ENCODE results near the gene AIFM2.

Gene AIFM2

DNA sequence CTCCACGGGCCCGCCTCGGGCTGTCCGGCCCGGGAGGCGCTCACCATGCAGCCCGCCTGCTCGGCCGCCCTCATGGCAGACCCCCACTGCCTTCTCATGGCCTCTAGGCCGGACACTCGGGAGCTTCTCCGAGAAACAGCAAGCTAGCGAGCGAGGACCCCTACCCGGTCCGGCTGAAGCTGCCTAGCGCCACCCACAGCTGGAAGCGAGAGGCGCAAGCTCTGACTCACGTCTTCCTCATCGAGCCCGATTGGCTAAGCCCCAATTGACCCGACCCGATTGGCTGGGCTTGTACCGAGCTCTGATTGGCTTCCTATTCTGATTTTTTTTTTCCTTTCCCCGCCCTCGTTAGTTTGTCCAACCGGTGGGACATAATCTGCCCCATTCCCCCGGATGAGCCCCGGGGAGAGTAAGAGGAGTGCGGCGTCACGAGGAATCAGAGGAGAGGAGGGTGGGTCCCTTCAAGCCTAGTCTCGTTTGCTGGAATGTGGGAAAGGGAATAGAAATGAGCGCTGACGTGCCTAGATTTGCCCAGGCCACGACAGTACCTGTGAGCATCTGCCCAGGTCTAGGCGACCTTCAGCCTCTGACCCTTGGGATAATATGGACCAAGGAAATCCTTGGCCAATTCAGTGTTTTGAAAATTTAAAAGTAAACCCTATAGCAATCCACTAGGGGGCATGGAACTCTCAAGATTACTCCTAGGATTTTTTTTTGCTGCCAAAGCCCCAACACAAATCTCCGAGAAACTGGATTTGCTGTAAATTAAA is 14.0 kb upstream of the AIFM2 start, which contains the start of gene TYSND1:
TYSND1 (minus strand) TSS at position 212 of the 770 bp plus-strand sequence; CDS start at position 98, 114 bp downstream.
- DNase-seq (ENCODE audit: low read depth in 2 of 2) = peak; percentile 84 to 89

DNA sequence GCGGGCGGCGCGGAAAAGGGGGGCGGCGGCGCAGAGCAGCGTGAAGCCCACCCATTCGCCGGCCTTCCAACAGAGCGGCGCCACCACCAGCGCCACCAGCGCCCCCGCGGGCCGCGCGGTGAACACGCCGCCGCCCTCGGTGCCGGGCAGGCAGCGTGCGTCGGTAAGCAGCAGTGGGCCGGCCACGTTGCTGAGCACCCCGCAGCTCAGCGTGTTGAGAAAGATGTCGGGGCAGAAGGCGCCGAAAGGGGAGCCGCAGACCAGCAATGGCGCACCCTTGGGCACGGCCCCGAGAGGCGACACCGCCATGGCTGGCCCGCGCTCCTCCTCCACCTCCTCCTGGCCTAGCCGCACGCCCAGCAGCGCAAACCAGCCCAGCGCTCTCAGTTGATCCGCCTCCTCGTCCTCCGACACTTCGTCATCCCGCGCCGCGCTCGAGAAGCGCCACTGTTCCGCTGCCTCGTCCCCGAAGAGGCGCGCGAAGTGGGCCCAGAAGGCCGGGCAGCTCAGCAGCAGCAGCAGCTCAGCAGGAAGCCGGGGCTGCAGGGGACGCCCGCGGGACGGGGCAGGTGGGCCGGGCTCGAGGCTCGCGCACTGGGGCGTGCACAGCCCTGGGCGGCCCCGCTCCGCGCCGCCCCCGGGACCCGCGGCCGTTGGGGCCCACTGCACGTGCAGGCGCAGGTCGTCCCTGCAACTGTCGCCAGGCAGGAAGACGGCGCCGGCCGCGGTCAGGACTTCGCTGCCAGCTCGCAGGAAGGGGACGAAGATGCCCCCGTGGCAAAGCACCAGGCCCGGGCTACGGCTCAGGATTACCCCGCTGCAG is 13.3 kb upstream of the AIFM2 start:
- peak; percentile 43 to 46 for DNase-seq (ENCODE audit: low read depth in 2 of 2)

DNA sequence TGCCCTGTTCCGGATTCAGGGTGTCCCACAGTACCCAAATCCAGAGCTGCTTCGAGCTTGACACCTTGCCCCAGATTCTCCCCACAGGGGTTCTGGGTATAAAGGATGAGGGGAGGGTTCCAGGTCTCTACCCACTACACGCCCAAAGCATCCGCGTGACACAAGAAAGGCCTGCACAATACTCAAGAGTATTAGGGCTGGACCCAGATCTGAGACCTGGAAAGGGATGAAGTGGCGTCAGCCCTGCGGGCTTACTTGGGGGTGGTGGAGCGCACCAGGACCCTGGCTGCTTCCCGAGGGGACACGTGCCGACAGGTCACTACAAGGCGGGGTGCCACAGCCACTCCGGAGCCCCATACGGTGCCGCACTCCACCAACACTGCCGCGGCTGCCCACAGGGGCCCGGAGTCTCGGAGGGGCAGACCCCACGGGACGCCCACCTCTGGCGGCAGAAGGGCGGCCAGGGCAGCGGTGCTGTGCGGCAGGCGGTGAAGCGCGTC is 12.6 kb upstream of the AIFM2 start:
- no peak for DNase-seq (ENCODE audit: low read depth in 2 of 2)

DNA sequence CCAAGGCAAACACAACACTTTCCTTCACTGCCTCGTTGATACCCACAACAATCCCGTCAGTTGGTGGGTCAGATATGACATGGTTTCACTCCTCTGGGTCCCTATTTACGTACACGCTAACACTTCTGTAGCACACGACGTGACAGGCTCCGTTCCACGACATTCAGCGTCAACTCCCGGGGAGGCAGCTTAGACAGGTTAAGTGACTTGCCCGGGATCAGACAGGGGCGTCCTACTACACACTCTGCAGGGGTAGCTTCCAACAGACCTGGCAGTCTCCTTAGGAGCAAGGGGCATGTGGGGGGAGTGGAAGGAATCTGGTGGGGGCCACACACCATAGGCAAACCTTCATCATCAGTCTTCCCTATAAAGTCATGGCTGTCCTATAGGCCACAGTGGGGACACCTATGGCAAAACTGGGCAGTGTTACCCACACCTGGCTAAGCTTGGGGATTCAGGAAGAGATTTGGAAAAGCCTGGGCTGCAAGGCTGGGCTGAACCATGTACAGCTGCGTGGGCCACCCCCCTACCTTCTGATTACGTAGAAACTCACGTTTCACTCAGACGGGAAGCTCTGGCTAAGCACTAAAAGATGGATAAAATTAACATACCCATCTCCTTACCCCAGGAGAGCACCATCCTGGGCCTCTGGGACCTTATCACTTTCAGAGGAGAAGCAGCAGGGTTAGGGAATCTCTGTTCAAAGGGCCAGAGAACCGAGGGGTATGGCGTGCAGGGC is 11.9 kb upstream of the AIFM2 start:
- no peak for DNase-seq (ENCODE audit: low read depth in 2 of 2)

DNA sequence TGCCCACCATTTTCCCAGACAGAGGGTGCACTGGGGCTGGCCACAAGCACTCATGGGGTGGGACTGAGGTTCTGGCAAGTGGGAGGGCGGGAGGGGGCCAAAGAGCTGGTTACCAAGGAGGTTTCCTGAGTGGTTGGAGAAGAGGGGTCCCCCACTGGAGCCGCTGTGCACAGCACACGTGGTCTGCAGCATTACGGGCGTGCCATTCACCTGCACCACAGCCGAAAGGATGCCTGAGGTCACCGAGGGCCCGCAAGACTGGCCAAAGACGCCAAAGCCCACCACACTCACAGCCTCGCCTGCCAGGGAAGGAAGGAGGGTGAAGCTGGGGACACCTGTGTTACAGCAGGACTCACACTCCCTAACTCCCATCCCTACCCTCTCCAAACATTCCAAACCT is 9.9 kb upstream of the AIFM2 start:
- no peak for DNase-seq (ENCODE audit: low read depth in 2 of 2)

DNA sequence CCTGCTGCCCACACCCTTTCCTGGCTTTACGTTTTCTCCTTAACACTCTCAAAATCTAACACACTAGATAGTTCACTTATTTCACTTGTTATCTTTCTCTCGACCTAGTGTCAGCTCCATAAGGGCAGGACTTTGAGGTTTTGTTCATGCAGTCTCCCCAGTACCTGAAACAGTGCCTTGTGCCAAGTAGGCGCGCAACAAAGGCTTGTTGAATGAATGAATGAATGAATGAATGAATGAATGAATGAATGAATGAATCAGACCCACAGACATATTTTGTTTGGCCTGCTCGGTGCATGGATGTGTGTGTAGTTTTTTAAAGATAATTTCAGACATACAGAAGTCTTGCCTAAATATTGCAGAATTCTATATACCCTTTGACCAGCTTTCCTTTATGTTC is 7.7 kb upstream of the AIFM2 start:
- DNase-seq (ENCODE audit: low read depth in 2 of 2) = no peak

DNA sequence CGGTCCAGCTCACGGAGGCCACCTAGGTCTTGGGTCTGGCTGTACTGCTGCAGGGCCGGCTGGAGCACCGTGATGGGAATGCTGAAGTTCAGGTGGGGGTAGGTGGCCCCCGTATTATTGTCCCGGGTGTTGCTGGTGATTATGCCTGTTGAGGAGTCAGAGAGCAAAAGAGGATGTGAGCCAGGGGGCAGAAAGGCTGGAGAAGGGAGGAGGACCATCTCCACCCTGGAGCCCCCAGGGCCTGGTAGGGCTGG is 7.3 kb upstream of the AIFM2 start:
- DNase-seq (ENCODE audit: low read depth in 2 of 2) = no peak

DNA sequence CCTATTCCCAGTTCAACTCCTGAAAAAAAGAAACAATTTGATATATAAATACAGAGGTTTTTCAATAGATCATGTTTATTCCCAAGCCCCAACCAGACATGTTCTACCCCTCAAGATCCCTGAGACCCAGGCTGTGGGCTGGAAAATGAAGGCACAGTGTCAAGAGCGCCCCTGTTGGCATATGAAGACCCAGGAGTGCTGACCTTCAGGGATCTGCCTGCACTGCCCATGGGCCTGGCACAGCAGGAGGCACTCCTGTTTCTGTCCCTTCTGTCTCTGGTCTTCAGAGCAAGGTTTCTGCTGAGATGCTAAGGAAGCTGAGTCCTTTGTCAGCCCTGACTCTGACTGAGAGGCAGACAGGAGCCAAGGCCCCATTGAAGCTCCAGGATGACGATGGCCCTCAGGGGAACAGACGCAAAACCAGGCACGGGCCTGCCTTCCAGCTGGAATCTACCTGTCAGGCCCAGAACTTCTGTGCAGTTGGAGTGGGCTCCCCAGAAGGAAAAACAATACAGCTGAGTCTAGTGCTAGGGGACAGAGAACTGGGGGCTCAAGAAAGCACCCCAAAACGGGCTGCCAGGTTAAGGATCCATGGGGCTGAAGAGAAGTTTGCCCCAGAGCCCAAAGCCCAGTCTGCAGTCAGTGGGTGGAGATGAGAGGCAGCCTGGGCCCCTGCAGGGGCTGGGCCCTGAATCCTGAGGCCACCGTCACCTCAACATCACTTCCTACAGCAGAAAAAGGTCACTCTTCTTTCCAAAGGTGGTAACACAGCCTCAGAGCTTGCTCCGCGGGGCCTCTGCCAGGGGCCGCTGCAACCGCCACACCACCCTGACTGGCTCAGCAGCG is 6.7 kb upstream of the AIFM2 start:
- no peak for DNase-seq (ENCODE audit: low read depth in 2 of 2)

DNA sequence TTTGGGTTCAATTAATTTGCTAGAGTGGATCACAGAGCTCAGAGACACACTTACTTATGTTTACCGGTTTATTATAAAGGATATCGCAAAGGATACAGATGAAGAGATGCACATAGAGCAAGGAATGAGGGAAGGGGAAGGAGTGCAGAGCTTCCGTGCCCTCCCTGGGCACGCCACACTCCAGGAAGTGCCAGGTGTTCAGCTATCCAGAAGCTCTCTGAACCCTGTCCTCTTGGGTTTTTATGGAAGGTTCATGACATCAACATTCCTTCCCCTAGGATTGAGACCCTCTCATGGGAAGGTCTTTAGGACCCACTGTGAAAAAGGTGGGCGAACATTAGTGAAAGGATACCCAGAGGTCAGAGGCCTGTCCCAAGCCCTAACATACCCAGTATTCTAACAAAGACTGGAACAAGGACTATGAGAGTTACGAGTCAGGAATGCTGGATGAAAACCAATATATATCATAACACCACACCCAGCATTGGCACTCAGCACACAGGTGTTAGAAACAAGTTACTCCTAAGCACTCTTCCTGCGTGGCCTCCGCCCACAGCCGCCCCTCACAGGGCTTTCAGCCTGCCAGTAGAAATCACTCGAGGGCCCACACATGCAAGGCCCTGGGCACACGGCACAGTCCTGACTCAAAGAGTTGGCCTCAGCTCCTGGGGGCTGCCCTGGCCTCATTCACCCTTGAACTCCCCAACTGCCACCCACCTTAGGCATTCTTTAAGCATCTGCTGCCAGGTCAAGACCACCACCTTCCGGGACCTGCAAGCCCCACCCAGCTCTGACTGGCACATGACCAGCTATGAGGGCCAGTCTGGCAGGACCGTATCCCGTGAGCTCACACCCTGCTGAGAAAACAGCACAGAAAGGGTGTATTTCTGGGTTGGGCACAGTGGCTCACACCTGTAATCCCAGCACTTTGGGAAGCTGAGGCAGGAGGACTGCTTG is 5.6 kb upstream of the AIFM2 start:
- DNase-seq (ENCODE audit: low read depth in 2 of 2) = no peak

DNA sequence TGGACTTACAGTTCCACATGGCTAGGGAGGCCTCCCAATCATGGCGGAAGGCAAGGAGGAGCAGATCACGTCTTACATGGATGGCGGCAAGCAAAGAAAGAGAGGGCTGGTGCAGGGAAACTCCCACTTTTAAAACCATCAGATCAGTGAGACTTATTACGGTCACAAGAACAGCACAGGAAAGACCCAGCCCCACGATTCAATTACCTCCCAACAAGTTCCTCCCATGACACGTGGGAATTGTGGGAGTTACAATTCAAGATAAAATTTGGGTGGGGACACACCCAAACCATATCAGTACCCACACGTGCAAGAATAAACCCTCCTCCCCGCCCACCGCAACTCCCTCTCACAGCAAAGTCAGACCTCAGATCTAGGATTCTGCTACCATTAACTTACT is 4.5 kb upstream of the AIFM2 start:
- no peak for DNase-seq (ENCODE audit: low read depth in 2 of 2)

DNA sequence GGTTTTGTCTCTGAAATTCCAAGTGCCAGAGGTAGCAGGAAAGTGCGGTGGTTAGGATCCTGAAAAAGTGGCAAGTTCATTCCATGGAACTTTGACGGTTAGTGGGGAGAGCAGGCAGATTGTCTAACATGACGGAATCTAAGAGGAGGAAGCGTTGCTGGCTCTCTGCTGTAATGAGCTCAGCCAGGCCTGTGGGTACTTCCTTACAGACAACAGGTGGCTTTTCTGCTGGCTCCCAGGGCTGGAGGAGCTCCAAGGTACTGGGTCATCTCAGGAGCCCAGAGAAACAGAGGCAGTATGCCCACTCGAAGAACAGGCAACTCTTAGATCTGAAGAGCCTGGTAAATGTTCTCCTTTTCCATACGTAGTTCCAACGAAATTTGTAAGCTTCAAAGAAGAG is 3.1 kb upstream of the AIFM2 start:
- no peak for DNase-seq (ENCODE audit: low read depth in 2 of 2)

DNA sequence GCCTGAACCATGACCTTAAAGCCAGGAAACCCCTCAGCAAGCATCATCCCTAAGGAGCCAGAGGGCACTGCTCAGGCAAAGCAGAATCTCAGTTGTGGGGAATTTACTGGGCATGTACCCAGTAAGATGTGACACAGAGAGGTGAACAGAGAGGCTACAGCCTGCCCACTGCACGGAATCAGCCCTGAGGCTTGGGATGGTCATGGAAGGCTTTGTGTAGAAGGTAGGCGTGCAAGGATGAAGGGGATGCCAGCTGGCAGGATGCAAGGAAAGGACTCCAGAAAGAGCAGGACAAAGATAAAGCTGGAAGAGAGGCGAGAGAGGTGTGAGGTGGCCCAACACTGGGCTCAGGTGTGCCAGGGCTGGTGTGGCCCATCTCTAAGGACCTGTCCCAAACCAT is 2.4 kb upstream of the AIFM2 start:
- DNase-seq (ENCODE audit: low read depth in 2 of 2) = no peak

DNA sequence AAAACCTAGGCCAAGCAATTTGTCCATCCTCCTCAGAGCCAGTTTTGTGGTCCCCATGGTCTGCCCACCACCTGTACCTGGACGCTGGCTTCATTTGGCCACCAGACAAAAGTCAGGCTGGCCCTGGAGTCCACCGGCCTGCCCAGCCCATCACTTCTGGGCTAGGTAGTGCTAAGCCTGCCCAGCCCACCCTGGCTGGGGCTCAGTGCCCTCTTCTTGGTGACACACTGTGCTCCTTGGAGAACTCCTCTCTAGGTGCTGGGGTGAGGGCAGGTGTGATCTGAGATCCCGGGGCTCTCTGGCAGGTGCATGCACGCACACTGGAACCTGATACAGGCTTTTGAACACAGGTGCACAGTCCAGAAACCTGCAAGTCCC is 1.1 kb downstream of the AIFM2 start:
- DNase-seq (ENCODE audit: low read depth in 2 of 2) = no peak

DNA sequence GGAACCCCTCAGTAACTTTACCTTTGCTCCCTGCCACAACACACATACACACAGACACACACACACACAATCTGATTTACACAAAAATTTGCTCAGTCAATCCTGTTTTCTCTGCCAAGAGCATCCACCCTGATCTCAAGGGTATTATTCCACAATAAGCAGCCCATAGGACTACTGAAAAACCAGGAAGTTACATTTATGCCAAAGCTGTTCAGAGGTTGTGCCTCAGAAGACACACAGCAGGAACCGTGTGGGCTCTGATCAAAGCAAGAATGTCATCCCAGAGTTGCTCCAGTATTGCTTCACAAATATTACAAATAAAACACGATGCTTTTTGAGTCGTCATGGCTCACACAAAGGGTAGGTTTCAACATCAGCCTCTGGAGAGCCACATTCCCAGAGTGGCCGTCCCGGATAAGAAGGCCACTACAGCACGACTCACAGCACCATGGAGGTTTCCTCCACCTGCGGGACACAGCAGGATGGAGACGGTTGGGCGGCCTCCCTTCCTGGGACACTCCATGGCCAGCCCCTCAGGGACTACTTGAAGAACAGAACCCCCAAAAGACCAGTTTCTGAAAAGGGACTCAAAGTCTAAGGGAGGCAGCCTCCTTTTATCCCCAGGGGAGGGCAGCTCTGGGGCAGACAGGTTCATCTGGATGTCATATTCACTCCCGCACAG is 1.6 kb downstream of the AIFM2 start:
- DNase-seq (ENCODE audit: low read depth in 2 of 2) = no peak

DNA sequence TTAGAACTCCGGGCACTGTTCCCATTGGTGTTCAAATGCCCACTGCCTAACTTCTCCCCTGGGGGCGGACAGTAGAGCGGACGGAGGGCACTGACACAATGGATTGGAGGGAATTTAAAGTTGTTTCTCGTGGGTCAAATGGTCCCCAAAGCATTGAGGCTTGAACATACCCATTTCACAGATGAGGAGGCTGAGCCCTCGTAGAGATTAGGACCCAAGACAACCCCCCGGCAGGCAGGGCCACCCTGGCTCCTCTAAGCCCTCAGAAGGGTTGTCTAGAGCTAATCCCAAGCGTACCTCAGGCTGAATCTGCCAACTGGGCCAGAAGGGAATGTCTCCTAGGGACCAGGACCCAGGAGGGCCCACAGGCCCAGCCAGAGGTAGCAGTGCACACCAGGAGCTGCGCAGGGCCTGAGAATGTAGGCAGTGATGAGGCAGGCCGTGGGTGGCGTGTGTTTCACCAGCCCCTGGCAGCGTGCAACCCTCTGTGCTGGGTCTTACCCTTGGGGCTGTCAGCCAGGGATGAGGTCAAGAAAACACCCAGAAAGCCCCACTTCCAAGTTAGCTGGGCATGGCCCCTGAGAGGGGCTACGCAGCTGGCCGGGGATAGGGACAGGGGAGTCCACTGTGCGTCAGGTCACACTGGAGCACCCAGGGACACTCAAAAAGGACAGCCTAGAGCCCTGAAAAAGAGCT is 5.8 kb downstream of the AIFM2 start:
- no peak for DNase-seq (ENCODE audit: low read depth in 2 of 2)

DNA sequence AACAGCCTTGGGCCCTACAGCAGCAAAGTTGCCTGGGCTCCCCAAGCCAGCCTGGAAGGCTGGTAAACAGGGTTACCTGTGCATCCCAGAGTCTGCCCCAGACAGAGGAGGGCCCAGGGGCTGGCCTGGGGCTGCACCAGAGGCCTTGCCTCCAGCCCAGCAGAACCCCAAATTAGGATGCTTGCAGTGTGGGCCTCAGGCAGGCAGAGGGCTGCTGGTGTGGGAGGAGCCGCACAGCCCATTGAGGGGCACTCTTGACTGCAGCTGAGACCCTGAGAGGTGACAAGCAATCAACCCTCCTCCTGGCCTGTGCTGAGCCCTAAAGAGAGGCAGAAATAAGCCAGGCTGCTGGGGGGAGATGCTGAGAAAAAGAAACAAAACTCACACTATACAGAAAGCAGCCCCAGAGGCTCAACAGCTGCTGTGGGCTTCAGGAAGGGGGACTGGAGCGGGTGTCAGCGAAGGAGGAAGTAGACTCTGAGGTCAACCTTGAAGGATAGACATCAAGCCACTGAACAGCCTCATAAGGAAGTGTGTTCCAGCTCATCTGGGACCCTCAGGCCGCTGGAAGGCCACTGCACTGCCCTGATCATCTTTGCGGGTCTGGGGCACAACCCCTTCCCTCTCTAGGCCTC is 6.6 kb downstream of the AIFM2 start:
- DNase-seq (ENCODE audit: low read depth in 2 of 2) = no peak

DNA sequence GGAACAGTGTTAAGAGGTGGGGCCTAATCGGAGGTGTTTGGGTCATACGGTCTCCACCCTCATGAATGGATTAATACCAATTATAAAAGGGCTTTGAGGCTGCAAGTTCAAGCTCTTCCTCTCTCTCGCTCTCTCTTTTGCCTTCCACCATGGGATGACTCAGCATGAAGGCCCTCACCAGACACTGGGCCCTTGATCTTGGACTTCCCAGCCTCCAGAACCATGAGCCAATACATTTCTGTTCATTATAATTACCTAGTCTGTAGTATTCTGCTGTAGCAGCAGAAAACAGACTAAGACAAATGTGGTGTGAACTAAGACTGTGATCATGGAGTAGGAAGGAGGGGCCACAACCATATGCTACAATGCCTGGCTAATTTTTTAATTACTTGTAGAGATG is 7.7 kb downstream of the AIFM2 start:
- DNase-seq (ENCODE audit: low read depth in 2 of 2) = no peak

DNA sequence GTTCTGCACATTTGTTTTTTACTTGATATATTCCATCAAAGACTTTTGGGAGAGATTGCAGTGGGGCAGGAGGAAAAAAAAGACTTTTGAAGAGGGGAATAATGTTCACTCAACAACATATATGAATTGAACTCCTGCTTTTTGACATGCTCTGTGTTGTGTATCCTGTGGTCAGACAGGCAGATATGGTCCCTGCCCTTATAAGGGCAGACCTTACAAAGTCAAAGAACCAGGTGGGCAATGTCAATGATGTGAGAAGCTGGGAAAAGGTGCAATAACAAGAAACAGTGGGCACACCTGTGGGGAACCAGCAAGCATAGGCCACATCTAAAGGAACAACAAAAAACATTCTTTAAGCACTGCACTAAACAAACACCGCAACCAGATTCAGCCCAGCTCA is 8.2 kb downstream of the AIFM2 start:
- no peak for DNase-seq (ENCODE audit: low read depth in 2 of 2)

DNA sequence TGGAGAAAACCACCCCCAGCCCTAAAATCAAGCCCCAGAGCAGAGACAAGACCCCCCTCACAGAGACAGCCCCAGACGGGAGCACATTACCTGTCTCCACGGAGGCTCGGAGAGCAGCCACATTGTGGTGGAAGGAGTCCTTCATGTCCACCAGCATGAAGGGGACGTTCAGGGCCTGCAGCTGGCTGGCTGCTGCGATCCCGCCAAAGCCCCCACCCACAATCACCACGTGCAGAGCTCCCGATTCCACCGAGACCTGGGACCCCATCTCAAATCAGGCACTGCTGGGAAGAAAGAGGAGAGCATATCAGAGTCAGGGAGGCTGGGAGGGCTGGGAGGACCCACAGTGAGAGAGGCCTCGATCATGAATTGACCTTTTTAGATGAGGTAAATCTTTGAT is 8.8 kb downstream of the AIFM2 start:
- DNase-seq (ENCODE audit: low read depth in 2 of 2) = no peak
